Liver (tissue), 3 donors: Measurements from ENCODE around the gene TRAPPC3.

Experiments
- EGR1 ChIP-seq, 2 donors: IDR thresholded peaks; 2 replicates each; pipeline ENCODE4 v1.6.1; 2016 to 2018; ENCODE audit warnings: antibody characterized with exemption in 2 of 2, low read depth in 2 of 2
- FOXA1 ChIP-seq: IDR thresholded peaks from 2 replicates; pipeline ENCODE4 v1.6.1; 2016; ENCODE audit warnings: antibody characterized with exemption
- GABPA ChIP-seq, 2 donors: IDR thresholded peaks in 1 of 2; conservative IDR thresholded peaks in 1 of 2; 2 replicates each; pipeline ENCODE4 v1.6.1; 2016; ENCODE audit warnings: antibody characterized with exemption in 2 of 2, mild to moderate bottlenecking in 1 of 2, moderate library complexity in 1 of 2
- JUND ChIP-seq, 2 donors: IDR thresholded peaks; 2 replicates each; pipeline ENCODE4 v1.6.1; 2016; ENCODE audit warnings: antibody characterized with exemption in 2 of 2
- RAD21 ChIP-seq, 2 donors: IDR thresholded peaks; 2 replicates each; pipeline ENCODE4 v1.6.1; 2016; ENCODE audit warnings: antibody characterized with exemption in 2 of 2, mild to moderate bottlenecking in 2 of 2
- RXRA ChIP-seq, 2 donors: IDR thresholded peaks; 2 replicates each; pipeline ENCODE4 v1.6.1; 2017 to 2018; ENCODE audit warnings: antibody characterized with exemption in 2 of 2, mild to moderate bottlenecking in 1 of 2
- SP1 ChIP-seq: IDR thresholded peaks from 2 replicates; pipeline ENCODE4 v1.6.1; 2018; ENCODE audit warnings: antibody characterized with exemption, mild to moderate bottlenecking
- YY1 ChIP-seq: IDR thresholded peaks from 2 replicates; pipeline ENCODE4 v1.6.1; 2016; ENCODE audit warnings: antibody characterized with exemption, mild to moderate bottlenecking
- ZBTB33 ChIP-seq: IDR thresholded peaks from 2 replicates; pipeline ENCODE4 v1.6.1; 2016; ENCODE audit warnings: antibody characterized with exemption
- TF ChIP-seq, protein P1 (sequence below): fragments of 150-350 bp; IDR thresholded peaks from 2 replicates; pipeline ENCODE4 v1.5.1; 2017; ENCODE audit warnings: improper control_type of control experiment, low read depth, low read length; ENCODE audit not compliant: missing input control
- TF ChIP-seq, protein P2 (sequence below): IDR thresholded peaks from 2 replicates; pipeline ENCODE4 v1.6.1; 2016; ENCODE audit warnings: antibody characterized with exemption, mild to moderate bottlenecking
- TF ChIP-seq, protein P3 (sequence below): IDR thresholded peaks from 2 replicates; pipeline ENCODE4 v1.6.1; 2016; ENCODE audit warnings: antibody characterized with exemption
- donor health status: healthy.
- donor health status: healthy.

GRCh38 chr1:36088265-36088576 is 61.1 kb downstream of the TRAPPC3 start:
- TF ChIP-seq, protein P1, sequence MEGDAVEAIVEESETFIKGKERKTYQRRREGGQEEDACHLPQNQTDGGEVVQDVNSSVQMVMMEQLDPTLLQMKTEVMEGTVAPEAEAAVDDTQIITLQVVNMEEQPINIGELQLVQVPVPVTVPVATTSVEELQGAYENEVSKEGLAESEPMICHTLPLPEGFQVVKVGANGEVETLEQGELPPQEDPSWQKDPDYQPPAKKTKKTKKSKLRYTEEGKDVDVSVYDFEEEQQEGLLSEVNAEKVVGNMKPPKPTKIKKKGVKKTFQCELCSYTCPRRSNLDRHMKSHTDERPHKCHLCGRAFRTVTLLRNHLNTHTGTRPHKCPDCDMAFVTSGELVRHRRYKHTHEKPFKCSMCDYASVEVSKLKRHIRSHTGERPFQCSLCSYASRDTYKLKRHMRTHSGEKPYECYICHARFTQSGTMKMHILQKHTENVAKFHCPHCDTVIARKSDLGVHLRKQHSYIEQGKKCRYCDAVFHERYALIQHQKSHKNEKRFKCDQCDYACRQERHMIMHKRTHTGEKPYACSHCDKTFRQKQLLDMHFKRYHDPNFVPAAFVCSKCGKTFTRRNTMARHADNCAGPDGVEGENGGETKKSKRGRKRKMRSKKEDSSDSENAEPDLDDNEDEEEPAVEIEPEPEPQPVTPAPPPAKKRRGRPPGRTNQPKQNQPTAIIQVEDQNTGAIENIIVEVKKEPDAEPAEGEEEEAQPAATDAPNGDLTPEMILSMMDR, result no peak
- no peak for TF ChIP-seq EGR1 (IDR thresholded peaks at IDR 0.05; ENCODE audit: low read depth in 2 of 2)
- no peak for TF ChIP-seq RXRA (IDR thresholded peaks at IDR 0.05)
- no peak for TF ChIP-seq RAD21 (IDR thresholded peaks at IDR 0.05)
- TF ChIP-seq, protein P2, sequence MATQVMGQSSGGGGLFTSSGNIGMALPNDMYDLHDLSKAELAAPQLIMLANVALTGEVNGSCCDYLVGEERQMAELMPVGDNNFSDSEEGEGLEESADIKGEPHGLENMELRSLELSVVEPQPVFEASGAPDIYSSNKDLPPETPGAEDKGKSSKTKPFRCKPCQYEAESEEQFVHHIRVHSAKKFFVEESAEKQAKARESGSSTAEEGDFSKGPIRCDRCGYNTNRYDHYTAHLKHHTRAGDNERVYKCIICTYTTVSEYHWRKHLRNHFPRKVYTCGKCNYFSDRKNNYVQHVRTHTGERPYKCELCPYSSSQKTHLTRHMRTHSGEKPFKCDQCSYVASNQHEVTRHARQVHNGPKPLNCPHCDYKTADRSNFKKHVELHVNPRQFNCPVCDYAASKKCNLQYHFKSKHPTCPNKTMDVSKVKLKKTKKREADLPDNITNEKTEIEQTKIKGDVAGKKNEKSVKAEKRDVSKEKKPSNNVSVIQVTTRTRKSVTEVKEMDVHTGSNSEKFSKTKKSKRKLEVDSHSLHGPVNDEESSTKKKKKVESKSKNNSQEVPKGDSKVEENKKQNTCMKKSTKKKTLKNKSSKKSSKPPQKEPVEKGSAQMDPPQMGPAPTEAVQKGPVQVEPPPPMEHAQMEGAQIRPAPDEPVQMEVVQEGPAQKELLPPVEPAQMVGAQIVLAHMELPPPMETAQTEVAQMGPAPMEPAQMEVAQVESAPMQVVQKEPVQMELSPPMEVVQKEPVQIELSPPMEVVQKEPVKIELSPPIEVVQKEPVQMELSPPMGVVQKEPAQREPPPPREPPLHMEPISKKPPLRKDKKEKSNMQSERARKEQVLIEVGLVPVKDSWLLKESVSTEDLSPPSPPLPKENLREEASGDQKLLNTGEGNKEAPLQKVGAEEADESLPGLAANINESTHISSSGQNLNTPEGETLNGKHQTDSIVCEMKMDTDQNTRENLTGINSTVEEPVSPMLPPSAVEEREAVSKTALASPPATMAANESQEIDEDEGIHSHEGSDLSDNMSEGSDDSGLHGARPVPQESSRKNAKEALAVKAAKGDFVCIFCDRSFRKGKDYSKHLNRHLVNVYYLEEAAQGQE, result no peak
- TF ChIP-seq GABPA (IDR thresholded peaks at IDR 0.05 in 1 of 2, conservative IDR thresholded peaks at IDR 0.05 in 1 of 2), result no peak
- TF ChIP-seq JUND (IDR thresholded peaks at IDR 0.05), result no peak
- no peak for TF ChIP-seq FOXA1
- TF ChIP-seq SP1, result no peak
- no peak for TF ChIP-seq YY1
- TF ChIP-seq, protein P3, sequence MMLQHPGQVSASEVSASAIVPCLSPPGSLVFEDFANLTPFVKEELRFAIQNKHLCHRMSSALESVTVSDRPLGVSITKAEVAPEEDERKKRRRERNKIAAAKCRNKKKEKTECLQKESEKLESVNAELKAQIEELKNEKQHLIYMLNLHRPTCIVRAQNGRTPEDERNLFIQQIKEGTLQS, result no peak
- TF ChIP-seq ZBTB33, result no peak
